IMR-90 (cell line): ENCODE data around the gene CHRM5. TPM values are rescaled to one million over a fixed set of nuclear protein-coding genes. Genes with fewer than 3 reads are reported as not detected.
"Not testable (repeated sequence)": the region's sequence is repeated elsewhere in the genome, so short reads cannot be mapped to it uniquely, and the experiment has no call there.

ENCODE experiments used
- ATAC-seq: fragments of 200-7000 bp; cut with Tn5 transposase; 2 replicates; pipeline ENCODE4 v1.9.1; 2020; ENCODE audit warnings: low read depth, mild to moderate bottlenecking, moderate library complexity
- BruUV-seq: library from RNA; stranded (reverse); fragments of 400-500 nt; replicated peaks from 2 replicates; lab custom pipeline; 2021; lab: Mats Ljungman, UMichigan
- CTCF ChIA-PET: fragments of 300-600 bp; formaldehyde crosslinking; extraction: SDS; loops from one replicate; lab custom pipeline; 2021; ENCODE audit warnings: antibody characterized with exemption; lab: Yijun Ruan, JAX
- POLR2A ChIA-PET: fragments of 300-600 bp; sonication (Branson Sonifier 250); formaldehyde crosslinking; loops from one replicate; lab custom pipeline; 2022; ENCODE audit warnings: antibody characterized with exemption; ENCODE audit not compliant: unreplicated experiment; lab: Charles Lee
- DNase-seq: peaks from one replicate; pipeline ENCODE4 v3.0.0; 2013
- H2AFZ ChIP-seq: replicated peaks from 2 replicates; pipeline ENCODE3; 2013; ENCODE audit warnings: low read length, mild to moderate bottlenecking; ENCODE audit not compliant: poor library complexity
- H2AK5ac ChIP-seq: 2 replicates; pipeline ENCODE4 v1.6.1; 2013; ENCODE audit warnings: low read depth, low read length, inconsistent platforms
- H2AK9ac ChIP-seq: replicated peaks from 2 replicates; pipeline ENCODE3; 2013; ENCODE audit warnings: mild to moderate bottlenecking, low read depth, low read length, moderate library complexity; ENCODE audit not compliant: poor library complexity
- H2BK120ac ChIP-seq: 2 replicates; pipeline ENCODE4 v1.6.1; 2013; ENCODE audit warnings: low read depth, low read length, inconsistent platforms
- H2BK15ac ChIP-seq: 3 replicates; pipeline ENCODE4 v1.6.1; 2013; ENCODE audit warnings: low read depth, low read length, inconsistent platforms
- H2BK20ac ChIP-seq: 2 replicates; pipeline ENCODE4 v1.6.1; 2013; ENCODE audit warnings: low read depth, mild to moderate bottlenecking, inconsistent platforms, low read length, moderate library complexity
- H2BK5ac ChIP-seq: 2 replicates; pipeline ENCODE4 v1.6.1; 2013; ENCODE audit warnings: mild to moderate bottlenecking, low read depth, low read length, inconsistent platforms; ENCODE audit not compliant: poor library complexity, severe bottlenecking
- H3K14ac ChIP-seq: replicated peaks from 2 replicates; pipeline ENCODE4 v1.6.1; 2013; ENCODE audit warnings: low read depth, low read length, inconsistent platforms
- H3K18ac ChIP-seq: 2 replicates; pipeline ENCODE4 v1.6.1; 2013; ENCODE audit warnings: low read depth, low read length, control low read depth
- H3K23ac ChIP-seq: 2 replicates; pipeline ENCODE4 v1.6.1; 2013; ENCODE audit warnings: low read depth, low read length, inconsistent platforms
- H3K27ac ChIP-seq: 2 replicates; pipeline ENCODE4 v1.5.1; 2013; ENCODE audit warnings: mild to moderate bottlenecking, control low read depth, low read length; ENCODE audit not compliant: insufficient read depth
- H3K27me3 ChIP-seq: 2 replicates; pipeline ENCODE4 v1.6.1; 2013; ENCODE audit warnings: low read length; ENCODE audit not compliant: control insufficient read depth, insufficient read depth
- H3K36me3 ChIP-seq: 2 replicates; pipeline ENCODE4 v1.6.1; 2013; ENCODE audit warnings: low read length, mixed read lengths; ENCODE audit not compliant: control insufficient read depth, insufficient read depth
- H3K4ac ChIP-seq: 2 replicates; pipeline ENCODE4 v1.6.1; 2013; ENCODE audit warnings: low read depth, low read length, inconsistent platforms
- H3K4me1 ChIP-seq: 2 replicates; pipeline ENCODE4 v1.6.1; 2013; ENCODE audit warnings: low read length, mixed read lengths; ENCODE audit not compliant: control insufficient read depth, insufficient read depth
- H3K4me2 ChIP-seq: 2 replicates; pipeline ENCODE4 v1.6.1; 2013; ENCODE audit warnings: low read depth, mild to moderate bottlenecking, control low read depth, low read length, moderate library complexity
- H3K4me3 ChIP-seq: 2 replicates; pipeline ENCODE4 v1.5.1; 2013; ENCODE audit warnings: low read depth, mild to moderate bottlenecking, control low read depth, low read length, moderate library complexity; ENCODE audit not compliant: insufficient read depth
- H3K56ac ChIP-seq: 2 replicates; pipeline ENCODE4 v1.6.1; 2013; ENCODE audit warnings: low read length, inconsistent platforms; ENCODE audit not compliant: insufficient read depth; ENCODE audit errors: extremely low read depth
- H3K79me1 ChIP-seq, 2 experiments: 2 replicates each; pipeline ENCODE4 v1.6.1; 2013; ENCODE audit warnings: low read length in 2 of 2, inconsistent platforms in 1 of 2, low read depth in 1 of 2
- H3K9ac ChIP-seq: 2 replicates; pipeline ENCODE4 v1.6.1; 2013; ENCODE audit warnings: low read depth, low read length, control low read depth
- H3K9me1 ChIP-seq: 2 replicates; pipeline ENCODE4 v1.6.1; 2013; ENCODE audit warnings: low read length, inconsistent platforms; ENCODE audit not compliant: insufficient read depth
- H3K9me3 ChIP-seq: 2 replicates; pipeline ENCODE4 v1.6.1; 2013; ENCODE audit warnings: low read length; ENCODE audit not compliant: control insufficient read depth, insufficient read depth
- H4K20me1 ChIP-seq: 2 replicates; pipeline ENCODE4 v1.6.1; 2013; ENCODE audit warnings: low read length, inconsistent platforms; ENCODE audit not compliant: insufficient read depth
- H4K5ac ChIP-seq: 2 replicates; pipeline ENCODE4 v1.6.1; 2013; ENCODE audit warnings: mild to moderate bottlenecking, low read depth, low read length, control low read depth
- H4K8ac ChIP-seq, 2 experiments: 2 replicates each; pipeline ENCODE4 v1.6.1; 2013; ENCODE audit warnings: low read depth in 2 of 2, low read length in 2 of 2, control low read depth in 1 of 2, inconsistent platforms in 1 of 2
- H4K91ac ChIP-seq: 2 replicates; pipeline ENCODE4 v1.6.1; 2013; ENCODE audit warnings: low read depth, low read length, inconsistent platforms; ENCODE audit not compliant: insufficient read depth
- MAZ ChIP-seq: IDR thresholded peaks from 2 replicates; pipeline ENCODE4 v1.6.1; 2012; ENCODE audit warnings: low read depth, mild to moderate bottlenecking, low read length, improper control_type of control experiment, moderate library complexity, borderline replicate concordance
- RFX5 ChIP-seq: IDR thresholded peaks from 2 replicates; pipeline ENCODE4 v1.8.0; 2012; ENCODE audit warnings: low read depth, mild to moderate bottlenecking, low read length, moderate library complexity
- WGBS, 2 experiments: methylation state at CpG; one replicate each; pipeline versions ENCODE4 v1.1.5 to v1.1.7; 2013; ENCODE audit warnings: missing lambda C conversion rate in 2 of 2; ENCODE audit not compliant: insufficient read length in 1 of 2; ENCODE audit errors: extremely low coverage in 2 of 2; 5-methylcytosine and 5-hydroxymethylcytosine counted together
- dilution Hi-C: fragments of 300-500 bp; cut with HindIII; formaldehyde crosslinking; loops from one replicate; pipeline ENCODE4 v1.14.3; 2018; ENCODE audit warnings: low sequenced_read_pairs; ENCODE audit not compliant: unreplicated experiment
- in situ Hi-C: fragments of 300-500 bp; cut with MboI; formaldehyde crosslinking; loops from 3 replicates; pipeline ENCODE4 v1.14.3; 2019; ENCODE audit warnings: low sequenced_read_pairs, inconsistent platforms, mixed read lengths
- intact Hi-C: fragments of 100-400 bp; cut with micrococcal nuclease; formaldehyde crosslinking; loops from 2 replicates; pipeline ENCODE4 v1.10.0; 2022
- polyA plus RNA-seq, 3 experiments: library from polyadenylated mRNA; depleted of rRNA; stranded (reverse); fragments of >200 nt; gene quantifications; 2 replicates each; pipeline ENCODE4 v1.2.3, GENCODE V29; 2012; ENCODE audit warnings: low replicate concordance in 1 of 3
- total RNA-seq: library from RNA; depleted of rRNA; stranded (reverse); fragments of >200 nt; gene quantifications from 2 replicates; pipeline ENCODE4 v1.2.3, GENCODE V29; 2012
- TF ChIP-seq, protein P1 (sequence below): conservative IDR thresholded peaks from 2 replicates; pipeline ENCODE4 v1.5.1; 2012; ENCODE audit warnings: mild to moderate bottlenecking, low read depth, low read length, improper control_type of control experiment

CHRM5 gene
- total and polyA plus RNA-seq, 2 of the 4 experiments (the other 2 are of a cell fraction) = under 0.01 to 0.03 TPM

DNA sequence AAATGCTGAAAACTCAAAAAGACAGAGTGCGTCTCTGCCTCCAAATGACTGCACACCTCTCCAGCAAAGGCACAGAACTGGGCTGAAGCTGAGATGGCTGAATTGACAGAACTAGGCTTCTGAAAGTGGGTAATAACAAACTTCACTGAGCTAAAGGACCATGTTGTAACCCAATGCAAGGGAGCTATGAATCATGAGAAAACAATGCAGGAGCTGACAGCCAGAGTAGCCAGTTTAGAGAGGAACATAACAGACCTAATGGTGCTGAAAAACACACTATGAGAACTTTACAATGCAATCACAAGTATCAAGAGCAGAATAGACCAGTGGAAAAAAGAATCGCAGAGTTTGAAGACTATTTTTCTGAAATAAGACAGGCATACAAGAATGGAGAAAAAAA lies 80.8 kb downstream of the CHRM5 start (continued):
- TF ChIP-seq, protein P1, sequence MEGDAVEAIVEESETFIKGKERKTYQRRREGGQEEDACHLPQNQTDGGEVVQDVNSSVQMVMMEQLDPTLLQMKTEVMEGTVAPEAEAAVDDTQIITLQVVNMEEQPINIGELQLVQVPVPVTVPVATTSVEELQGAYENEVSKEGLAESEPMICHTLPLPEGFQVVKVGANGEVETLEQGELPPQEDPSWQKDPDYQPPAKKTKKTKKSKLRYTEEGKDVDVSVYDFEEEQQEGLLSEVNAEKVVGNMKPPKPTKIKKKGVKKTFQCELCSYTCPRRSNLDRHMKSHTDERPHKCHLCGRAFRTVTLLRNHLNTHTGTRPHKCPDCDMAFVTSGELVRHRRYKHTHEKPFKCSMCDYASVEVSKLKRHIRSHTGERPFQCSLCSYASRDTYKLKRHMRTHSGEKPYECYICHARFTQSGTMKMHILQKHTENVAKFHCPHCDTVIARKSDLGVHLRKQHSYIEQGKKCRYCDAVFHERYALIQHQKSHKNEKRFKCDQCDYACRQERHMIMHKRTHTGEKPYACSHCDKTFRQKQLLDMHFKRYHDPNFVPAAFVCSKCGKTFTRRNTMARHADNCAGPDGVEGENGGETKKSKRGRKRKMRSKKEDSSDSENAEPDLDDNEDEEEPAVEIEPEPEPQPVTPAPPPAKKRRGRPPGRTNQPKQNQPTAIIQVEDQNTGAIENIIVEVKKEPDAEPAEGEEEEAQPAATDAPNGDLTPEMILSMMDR = no peak
- TF ChIP-seq RFX5 (no peak), MAZ (no peak)

DNA sequence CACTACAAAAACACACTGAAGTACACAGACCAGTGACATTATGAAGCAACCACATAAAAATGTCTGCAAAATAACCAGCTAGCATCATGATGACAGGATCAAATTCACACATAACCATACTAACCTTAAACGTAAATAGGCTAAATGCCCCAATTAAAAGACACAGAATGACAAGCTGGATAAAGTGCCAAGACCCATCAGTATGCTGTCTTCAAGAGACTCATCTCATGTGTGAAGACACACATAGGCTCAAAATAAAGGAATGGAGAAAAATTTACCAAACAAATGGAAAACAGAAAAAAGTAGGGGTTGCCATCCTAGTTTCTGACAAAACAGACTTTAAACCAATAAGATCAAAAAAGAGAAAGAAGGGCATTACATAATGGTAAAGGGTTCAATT lies 82.1 kb downstream of the CHRM5 start:
- H3K4me3 ChIP-seq, H2BK15ac ChIP-seq, H3K14ac ChIP-seq, in situ Hi-C loops, H3K4ac ChIP-seq, ATAC-seq, H3K56ac ChIP-seq, H2AFZ ChIP-seq, BruUV-seq, intact Hi-C loops, H3K79me1 ChIP-seq, H2BK20ac ChIP-seq, H4K8ac ChIP-seq, H3K4me2 ChIP-seq, H2AK5ac ChIP-seq, H3K9ac ChIP-seq, dilution Hi-C loops, H2BK120ac ChIP-seq, H4K5ac ChIP-seq, H2AK9ac ChIP-seq, H2BK5ac ChIP-seq, DNase-seq, H4K20me1 ChIP-seq, H3K27me3 ChIP-seq, CTCF ChIA-PET, H3K18ac ChIP-seq, H3K36me3 ChIP-seq, H4K91ac ChIP-seq, H3K9me3 ChIP-seq, H3K23ac ChIP-seq, H3K27ac ChIP-seq: not testable (repeated sequence)
- POLR2A ChIA-PET = interaction anchor here (0.6 kb wide), 1 partner anchor 159 kb away, joined by 4 read pairs; no protein-coding TSS in a partner anchor
- H3K4me1 ChIP-seq = peaks cover 14% of the 10 kb centered on the region
- no CpG with 5 or more reads among the region's 1 CpG for WGBS, 2 experiments
- H3K9me1 ChIP-seq = peaks cover 11% of the 10 kb centered on the region
